Esophagus muscularis mucosa (tissue), 3 donors: ENCODE results near the gene PRR15L.

Experiments used
- POLR2A ChIP-seq: fragments of 450-650 bp; IDR thresholded peaks from one replicate; pipeline ENCODE4 v1.6.1; 2017; ENCODE audit warnings: antibody characterized with exemption, moderate library complexity, mild to moderate bottlenecking, low read depth
- POLR2AphosphoS5 ChIP-seq, 2 donors: sonication (generic); formaldehyde crosslinking; IDR thresholded peaks; one replicate each; pipeline ENCODE4 v1.6.1; 2017; ENCODE audit warnings: antibody characterized with exemption in 2 of 2
- TF ChIP-seq, protein P1 (sequence below), 3 experiments: fragments of 200-600 bp in 2 of 3; fragments of 450-650 bp in 1 of 3; sonication (generic) in 2 of 3; IDR thresholded peaks; one replicate each; pipeline ENCODE4 v1.5.1; 2017 to 2019; ENCODE audit warnings: antibody characterized with exemption in 3 of 3, mild to moderate bottlenecking in 2 of 3, moderate library complexity in 1 of 3

GRCh38 chr17:47934856-47935255 lies 22.8 kb downstream of the PRR15L start:
- TF ChIP-seq POLR2AphosphoS5 (IDR thresholded peaks at IDR 0.05) (no peak), POLR2A (no peak)
- TF ChIP-seq, protein P1, sequence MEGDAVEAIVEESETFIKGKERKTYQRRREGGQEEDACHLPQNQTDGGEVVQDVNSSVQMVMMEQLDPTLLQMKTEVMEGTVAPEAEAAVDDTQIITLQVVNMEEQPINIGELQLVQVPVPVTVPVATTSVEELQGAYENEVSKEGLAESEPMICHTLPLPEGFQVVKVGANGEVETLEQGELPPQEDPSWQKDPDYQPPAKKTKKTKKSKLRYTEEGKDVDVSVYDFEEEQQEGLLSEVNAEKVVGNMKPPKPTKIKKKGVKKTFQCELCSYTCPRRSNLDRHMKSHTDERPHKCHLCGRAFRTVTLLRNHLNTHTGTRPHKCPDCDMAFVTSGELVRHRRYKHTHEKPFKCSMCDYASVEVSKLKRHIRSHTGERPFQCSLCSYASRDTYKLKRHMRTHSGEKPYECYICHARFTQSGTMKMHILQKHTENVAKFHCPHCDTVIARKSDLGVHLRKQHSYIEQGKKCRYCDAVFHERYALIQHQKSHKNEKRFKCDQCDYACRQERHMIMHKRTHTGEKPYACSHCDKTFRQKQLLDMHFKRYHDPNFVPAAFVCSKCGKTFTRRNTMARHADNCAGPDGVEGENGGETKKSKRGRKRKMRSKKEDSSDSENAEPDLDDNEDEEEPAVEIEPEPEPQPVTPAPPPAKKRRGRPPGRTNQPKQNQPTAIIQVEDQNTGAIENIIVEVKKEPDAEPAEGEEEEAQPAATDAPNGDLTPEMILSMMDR (IDR thresholded peaks at IDR 0.05) = no peak
